Fibroblast of the aortic adventitia (primary cell): Measurements from ENCODE around the gene GABPB1. TPM values are rescaled to one million over a fixed set of nuclear protein-coding genes. Genes with fewer than 3 reads are reported as not detected.

Experiments used
- DNase-seq: peaks from one replicate; pipeline ENCODE4 v3.0.0-alpha.2; 2010; ENCODE audit warnings: low read depth
- H3K4me3 ChIP-seq: 2 replicates; pipeline ENCODE4 v1.5.1; 2011; ENCODE audit warnings: low read depth, mild to moderate bottlenecking, control low read depth, low read length, moderate library complexity
- total RNA-seq: library from RNA; depleted of rRNA; stranded (reverse); fragments of >200 nt; gene quantifications from 2 replicates; pipeline ENCODE4 v1.2.3, GENCODE V29; 2012; ENCODE audit warnings: low replicate concordance
- TF ChIP-seq, protein P1 (sequence below): IDR thresholded peaks from 2 replicates; pipeline ENCODE4 v1.5.1; 2011; ENCODE audit warnings: mild to moderate bottlenecking, low read length, control low read depth, inconsistent platforms; ENCODE audit not compliant: insufficient read depth

The GABPB1 gene
- total RNA-seq, 1 donor, result 31.9 TPM

DNA sequence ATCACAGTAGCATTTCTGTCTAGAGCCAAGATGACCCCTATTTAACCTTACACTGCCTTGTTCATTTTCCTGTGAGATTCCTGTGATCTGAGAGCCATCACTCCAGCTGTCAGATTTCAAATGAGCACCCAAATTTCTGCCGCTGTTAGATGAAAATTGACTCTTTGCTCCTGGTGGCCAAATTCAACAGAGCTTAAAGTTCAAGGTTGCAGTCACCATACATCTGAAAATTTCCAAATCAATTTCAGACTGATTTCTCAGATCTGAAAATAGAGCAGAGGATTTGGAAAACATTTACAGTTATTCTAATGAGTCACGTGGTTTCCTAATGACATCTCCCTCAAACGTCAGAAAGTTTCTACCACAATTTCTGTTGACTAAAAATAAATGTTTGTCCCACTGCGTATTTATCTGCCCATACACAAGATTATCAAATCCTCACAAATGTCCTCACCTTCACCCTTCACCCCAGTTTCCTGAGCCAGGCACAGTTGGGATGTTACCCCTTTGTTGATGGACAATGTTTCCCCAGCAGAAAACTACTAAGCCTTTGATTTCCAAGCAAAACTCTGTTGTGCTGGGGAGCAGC lies 105.9 kb downstream of the GABPB1 start:
- no peak overlapping the region for H3K4me3 ChIP-seq
- peak; percentile 15 for DNase-seq
- TF ChIP-seq, protein P1, sequence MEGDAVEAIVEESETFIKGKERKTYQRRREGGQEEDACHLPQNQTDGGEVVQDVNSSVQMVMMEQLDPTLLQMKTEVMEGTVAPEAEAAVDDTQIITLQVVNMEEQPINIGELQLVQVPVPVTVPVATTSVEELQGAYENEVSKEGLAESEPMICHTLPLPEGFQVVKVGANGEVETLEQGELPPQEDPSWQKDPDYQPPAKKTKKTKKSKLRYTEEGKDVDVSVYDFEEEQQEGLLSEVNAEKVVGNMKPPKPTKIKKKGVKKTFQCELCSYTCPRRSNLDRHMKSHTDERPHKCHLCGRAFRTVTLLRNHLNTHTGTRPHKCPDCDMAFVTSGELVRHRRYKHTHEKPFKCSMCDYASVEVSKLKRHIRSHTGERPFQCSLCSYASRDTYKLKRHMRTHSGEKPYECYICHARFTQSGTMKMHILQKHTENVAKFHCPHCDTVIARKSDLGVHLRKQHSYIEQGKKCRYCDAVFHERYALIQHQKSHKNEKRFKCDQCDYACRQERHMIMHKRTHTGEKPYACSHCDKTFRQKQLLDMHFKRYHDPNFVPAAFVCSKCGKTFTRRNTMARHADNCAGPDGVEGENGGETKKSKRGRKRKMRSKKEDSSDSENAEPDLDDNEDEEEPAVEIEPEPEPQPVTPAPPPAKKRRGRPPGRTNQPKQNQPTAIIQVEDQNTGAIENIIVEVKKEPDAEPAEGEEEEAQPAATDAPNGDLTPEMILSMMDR, result no peak

DNA sequence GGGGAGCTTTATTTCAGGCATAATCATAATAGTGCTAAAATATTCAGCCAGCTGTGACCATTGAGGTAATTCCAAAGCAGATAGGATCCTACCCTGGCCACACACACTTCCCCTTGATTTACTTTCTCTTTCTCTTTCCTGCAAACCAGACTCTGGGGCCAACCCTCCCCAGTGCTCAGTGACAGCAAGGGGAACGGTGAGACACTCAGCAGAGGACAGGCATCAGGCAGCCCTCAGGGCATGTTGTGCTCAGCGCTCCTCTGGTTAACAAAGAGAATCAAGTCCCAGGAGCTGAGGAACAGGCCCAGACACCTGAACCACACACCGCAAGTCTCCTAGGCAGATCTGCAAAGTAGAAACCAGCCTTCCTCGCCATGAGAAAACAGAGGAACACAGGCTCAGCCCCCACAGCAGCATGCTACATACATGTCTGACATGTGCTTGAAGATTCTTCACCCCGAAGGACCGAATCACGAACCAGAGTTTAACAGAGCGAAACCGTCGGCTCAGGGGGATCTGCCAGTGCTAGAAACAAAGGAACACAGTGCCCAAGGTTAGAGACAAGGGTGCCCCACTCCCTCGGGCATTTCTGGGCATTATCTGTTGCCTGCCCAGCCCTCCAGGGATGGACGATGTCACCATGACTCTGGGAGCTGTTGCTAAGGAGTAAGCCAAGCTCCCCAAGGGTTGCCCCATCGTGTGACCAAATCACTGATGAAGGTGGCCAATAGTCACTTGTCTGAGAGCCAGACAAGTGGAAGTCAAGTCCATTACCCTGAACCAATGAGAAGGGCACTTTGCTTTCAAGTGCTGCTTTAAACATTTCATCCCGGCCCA lies 107.0 kb downstream of the GABPB1 start:
- DNase-seq, result no peak
- TF ChIP-seq, protein P1, result no peak

DNA sequence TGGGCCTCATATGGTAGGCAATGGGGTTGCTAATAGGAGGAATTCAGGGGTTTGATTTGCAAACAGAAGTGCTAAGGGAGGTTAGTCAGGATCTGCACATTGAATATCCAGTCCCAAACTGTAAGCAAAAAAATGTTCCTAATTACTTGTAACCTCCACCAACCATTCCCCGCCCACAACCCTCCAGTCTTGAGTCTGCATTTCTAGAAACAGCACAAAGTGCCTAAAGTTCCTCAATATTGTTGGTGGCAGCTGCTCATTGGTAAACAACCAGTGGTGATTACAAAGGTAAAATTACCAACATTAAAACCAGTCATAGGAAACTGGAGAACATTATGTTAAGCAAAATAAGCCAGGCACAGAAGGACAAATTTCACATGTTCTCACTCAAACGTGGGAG lies 108.4 kb downstream of the GABPB1 start:
- DNase-seq, result no peak
- TF ChIP-seq, protein P1, result no peak
- H3K4me3 ChIP-seq, result no peak overlapping the region

More for the DNA sequence above, 107.0 kb downstream of the GABPB1 start:
- H3K4me3 ChIP-seq, result no peak overlapping the region

DNA sequence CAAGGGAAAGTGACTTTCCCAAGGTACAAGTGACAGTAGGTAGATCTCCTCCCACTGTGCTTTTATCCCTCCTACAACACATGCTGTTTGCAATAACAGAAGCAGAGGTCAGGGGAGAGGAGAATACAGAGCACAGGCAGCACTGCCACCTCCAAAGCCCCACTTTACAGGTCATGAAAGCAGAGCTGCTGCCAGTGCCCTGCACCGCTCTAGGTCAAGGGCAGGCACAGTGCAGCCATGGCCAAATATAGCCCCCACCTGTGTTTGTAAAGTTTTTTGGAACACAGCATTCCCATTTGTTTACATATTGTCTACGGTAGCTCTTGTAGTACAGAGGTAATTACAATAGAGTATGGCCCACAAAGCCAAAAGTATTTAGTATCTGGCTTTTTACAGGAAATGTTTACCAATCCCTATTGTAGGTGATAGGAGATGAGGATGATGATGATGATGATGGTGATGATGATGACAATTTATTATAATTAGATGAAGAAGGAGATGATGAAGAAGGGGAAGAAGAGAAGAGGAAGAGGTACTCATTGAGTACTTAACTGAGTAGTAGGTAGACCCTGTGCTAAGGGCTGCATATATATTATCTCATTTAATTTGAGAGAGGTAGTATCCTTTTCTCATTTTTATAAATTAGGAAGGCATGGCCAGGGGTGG lies 109.9 kb downstream of the GABPB1 start:
- TF ChIP-seq, protein P1, result no peak
- H3K4me3 ChIP-seq, result no peak overlapping the region
- no peak for DNase-seq

- TF ChIP-seq, protein P1, result no peak
- no peak for DNase-seq
- H3K4me3 ChIP-seq, result no peak overlapping the region
These were observed 110.8 kb downstream of the GABPB1 start for GRCh38 chr15:50244153-50244552.

DNA sequence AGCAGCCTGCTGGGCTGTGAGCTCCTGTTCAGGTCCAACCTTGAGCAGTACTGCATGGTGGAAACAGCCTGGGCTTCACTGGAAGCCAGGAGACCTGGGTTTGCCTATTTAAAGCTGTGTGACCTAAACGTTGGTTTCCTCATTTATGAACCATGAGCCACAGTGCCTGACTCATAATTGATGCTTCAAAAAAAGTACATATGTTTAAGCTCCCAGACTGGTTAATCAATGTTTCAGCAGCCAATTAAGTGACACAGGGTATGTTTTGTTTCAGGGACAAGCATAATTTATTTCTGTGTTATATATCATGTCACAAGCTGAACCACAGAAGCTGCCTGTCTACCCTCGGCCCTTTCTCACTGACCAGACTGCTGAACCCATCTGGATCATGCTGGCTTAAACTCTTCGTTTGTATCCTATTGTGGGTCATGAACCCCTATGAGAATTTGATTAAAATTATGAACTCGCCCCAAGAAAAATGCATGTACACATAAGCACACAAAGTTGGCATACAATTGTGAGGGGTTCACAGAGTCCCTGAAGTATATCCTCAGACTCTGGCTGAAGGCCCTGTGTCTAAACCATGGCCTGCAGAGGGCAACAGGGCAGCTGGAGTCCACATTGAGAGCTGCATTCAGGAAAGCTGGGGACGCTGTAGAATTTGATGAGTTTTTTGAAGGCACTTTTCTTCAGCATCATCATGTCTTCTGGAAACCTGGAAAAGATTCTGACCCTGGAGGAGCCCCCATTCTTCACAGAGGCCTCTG lies 113.1 kb downstream of the GABPB1 start:
- TF ChIP-seq, protein P1, result no peak
- peak; percentile 39 for DNase-seq
- no peak overlapping the region for H3K4me3 ChIP-seq
